ENCODE measurements around the gene ZNF385C. TPM values are rescaled to one million over a fixed set of nuclear protein-coding genes. Genes with fewer than 3 reads are reported as not detected.
A peak's percentile ranks its signal among the peaks of the same experiment; 100 is the strongest.

The ZNF385C gene
- total RNA-seq, 1 donor from 2014 or later = 0.52 TPM

- Histone ChIP-seq H3K4me1 (ENCODE audit: control insufficient read depth in 3 of 3, insufficient read depth in 3 of 3, low read length in 3 of 3) (no peaks in the 10 kb centered on the region), H3K4me3 (ENCODE audit: low read length in 3 of 3) (no peak overlapping the region), H3K27ac (ENCODE audit: low read depth, low read length) (no peak overlapping the region), H3K27me3 (ENCODE audit: control insufficient read depth in 3 of 3, insufficient read depth in 3 of 3, low read length in 3 of 3) (no peaks in the 10 kb centered on the region), H3K36me3 (ENCODE audit: control insufficient read depth in 3 of 3, insufficient read depth in 3 of 3, low read length in 3 of 3) (peaks cover 56 to 74% (median 70%) of the 10 kb centered on the region in 3 donors), H3K9ac (ENCODE audit: low read depth in 1 of 3, low read length in 3 of 3) (no peak overlapping the region), H3K9me3 (ENCODE audit: control insufficient read depth in 3 of 3, low read length in 3 of 3) (no peaks in the 10 kb centered on the region)
These were observed 112.4 kb downstream of the ZNF385C start for GRCh38 chr17:41985919-41986318.

- Histone ChIP-seq H3K36me3 (ENCODE audit: control insufficient read depth in 3 of 3, insufficient read depth in 3 of 3, low read length in 3 of 3) (peaks cover 50 to 70% (median 69%) of the 10 kb centered on the region in 3 donors), H3K27me3 (ENCODE audit: control insufficient read depth in 3 of 3, insufficient read depth in 3 of 3, low read length in 3 of 3) (no peaks in the 10 kb centered on the region), H3K9ac (ENCODE audit: low read depth in 1 of 3, low read length in 3 of 3) (no peak overlapping the region), H3K9me3 (ENCODE audit: control insufficient read depth in 3 of 3, low read length in 3 of 3) (no peaks in the 10 kb centered on the region), H3K4me1 (ENCODE audit: control insufficient read depth in 3 of 3, insufficient read depth in 3 of 3, low read length in 3 of 3) (no peaks in the 10 kb centered on the region), H3K27ac (ENCODE audit: low read depth, low read length) (no peak overlapping the region), H3K4me3 (ENCODE audit: low read length in 3 of 3) (no peak overlapping the region)
These were observed 113.8 kb downstream of the ZNF385C start for GRCh38 chr17:41984454-41984853.

GRCh38 chr17:41982026-41982760 lies 116.1 kb downstream of the ZNF385C start:
- Histone ChIP-seq H3K9ac (ENCODE audit: low read depth in 1 of 3, low read length in 3 of 3) (no peak overlapping the region), H3K36me3 (ENCODE audit: control insufficient read depth in 3 of 3, insufficient read depth in 3 of 3, low read length in 3 of 3) (peaks cover 42 to 62% (median 57%) of the 10 kb centered on the region in 3 donors), H3K27me3 (ENCODE audit: control insufficient read depth in 3 of 3, insufficient read depth in 3 of 3, low read length in 3 of 3) (no peaks in the 10 kb centered on the region), H3K4me3 (ENCODE audit: low read length in 3 of 3) (no peak overlapping the region), H3K27ac (ENCODE audit: low read depth, low read length) (no peak overlapping the region), H3K9me3 (ENCODE audit: control insufficient read depth in 3 of 3, low read length in 3 of 3) (no peaks in the 10 kb centered on the region), H3K4me1 (ENCODE audit: control insufficient read depth in 3 of 3, insufficient read depth in 3 of 3, low read length in 3 of 3) (no peaks in the 10 kb centered on the region)

GRCh38 chr17:41977991-41978390 lies 120.3 kb downstream of the ZNF385C start:
- no peak overlapping the region for H3K27ac ChIP-seq (ENCODE audit: low read depth, low read length)
- no peak overlapping the region for H3K9ac ChIP-seq (ENCODE audit: low read depth in 1 of 3, low read length in 3 of 3)
- no peak overlapping the region for H3K4me3 ChIP-seq (ENCODE audit: low read length in 3 of 3)
- no peaks in the 10 kb centered on the region for H3K27me3 ChIP-seq (ENCODE audit: control insufficient read depth in 3 of 3, insufficient read depth in 3 of 3, low read length in 3 of 3)
- H3K36me3 ChIP-seq (ENCODE audit: control insufficient read depth in 3 of 3, insufficient read depth in 3 of 3, low read length in 3 of 3) = peaks cover 63 to 71% (median 68%) of the 10 kb centered on the region in 3 donors
- H3K4me1 ChIP-seq (ENCODE audit: control insufficient read depth in 3 of 3, insufficient read depth in 3 of 3, low read length in 3 of 3) = peaks cover 15 to 31% (median 28%) of the 10 kb centered on the region in 3 donors
- H3K9me3 ChIP-seq (ENCODE audit: control insufficient read depth in 3 of 3, low read length in 3 of 3) = no peaks in the 10 kb centered on the region

GRCh38 chr17:41976142-41976768 lies 122.0 kb downstream of the ZNF385C start:
- Histone ChIP-seq H3K9me3 (ENCODE audit: control insufficient read depth in 3 of 3, low read length in 3 of 3) (no peaks in the 10 kb centered on the region), H3K27me3 (ENCODE audit: control insufficient read depth in 3 of 3, insufficient read depth in 3 of 3, low read length in 3 of 3) (no peaks in the 10 kb centered on the region), H3K4me3 (ENCODE audit: low read length in 3 of 3) (no peak overlapping the region), H3K9ac (ENCODE audit: low read depth in 1 of 3, low read length in 3 of 3) (peak overlapping the region in 2 of 3 donors; percentile 25 to 63), H3K27ac (ENCODE audit: low read depth, low read length) (no peak overlapping the region), H3K36me3 (ENCODE audit: control insufficient read depth in 3 of 3, insufficient read depth in 3 of 3, low read length in 3 of 3) (peaks cover 56 to 66% (median 64%) of the 10 kb centered on the region in 3 donors), H3K4me1 (ENCODE audit: control insufficient read depth in 3 of 3, insufficient read depth in 3 of 3, low read length in 3 of 3) (peaks cover 26 to 45% (median 42%) of the 10 kb centered on the region in 3 donors)

Other genes with a start within 250 kb of the ZNF385C start
- 19.3 TPM for gene KLHL11, start 233.1 kb downstream of the ZNF385C start, total RNA-seq
- 49.1 TPM for gene ACLY, start 179.5 kb downstream of the ZNF385C start, total RNA-seq
- 1.0 TPM for gene ODAD4, start 167.9 kb downstream of the ZNF385C start, total RNA-seq
- 25.1 TPM for gene CNP, start 131.7 kb downstream of the ZNF385C start, total RNA-seq
- gene DNAJC7, start 81.0 kb downstream of the ZNF385C start, total RNA-seq = 55.3 TPM
- gene NKIRAS2, start 78.4 kb downstream of the ZNF385C start, total RNA-seq = 22.4 TPM
- 1.6 TPM for gene C17orf113, start 47.9 kb downstream of the ZNF385C start, total RNA-seq
- gene DHX58, start 14.2 kb upstream of the ZNF385C start, total RNA-seq = 3.7 TPM
- gene KAT2A, start 22.9 kb upstream of the ZNF385C start, total RNA-seq = 8.9 TPM
- gene HSPB9, start 24.3 kb upstream of the ZNF385C start, total RNA-seq = not detected
- 19.8 TPM for gene RAB5C, start 56.5 kb upstream of the ZNF385C start, total RNA-seq
- not detected for gene KCNH4, start 82.7 kb upstream of the ZNF385C start, total RNA-seq
- not detected for gene HCRT, start 87.0 kb upstream of the ZNF385C start, total RNA-seq
- gene GHDC, start 96.0 kb upstream of the ZNF385C start, total RNA-seq = 7.3 TPM
- gene STAT5B, start 177.9 kb upstream of the ZNF385C start, total RNA-seq = 31.3 TPM
- 18.3 TPM for gene STAT5A, start 190.0 kb upstream of the ZNF385C start, total RNA-seq